Fibroblast of lung (primary cell): ENCODE data around the gene PPP4R4.

Experiments
- EZH2 ChIP-seq: IDR thresholded peaks from 2 replicates; pipeline ENCODE4 v1.5.1; 2012; ENCODE audit warnings: low read length, control low read depth, mild to moderate bottlenecking; ENCODE audit errors: missing control alignments
- TF ChIP-seq, protein P1 (sequence below), 2 donors: IDR thresholded peaks in 1 of 2; conservative IDR thresholded peaks in 1 of 2; 1 replicate in 1 of 2; 2 replicates in 1 of 2; pipeline ENCODE4 v1.5.1; 2011 to 2012; ENCODE audit warnings: low read length in 2 of 2, control low read depth in 1 of 2, inconsistent platforms in 1 of 2, low read depth in 1 of 2, mild to moderate bottlenecking in 1 of 2

DNA sequence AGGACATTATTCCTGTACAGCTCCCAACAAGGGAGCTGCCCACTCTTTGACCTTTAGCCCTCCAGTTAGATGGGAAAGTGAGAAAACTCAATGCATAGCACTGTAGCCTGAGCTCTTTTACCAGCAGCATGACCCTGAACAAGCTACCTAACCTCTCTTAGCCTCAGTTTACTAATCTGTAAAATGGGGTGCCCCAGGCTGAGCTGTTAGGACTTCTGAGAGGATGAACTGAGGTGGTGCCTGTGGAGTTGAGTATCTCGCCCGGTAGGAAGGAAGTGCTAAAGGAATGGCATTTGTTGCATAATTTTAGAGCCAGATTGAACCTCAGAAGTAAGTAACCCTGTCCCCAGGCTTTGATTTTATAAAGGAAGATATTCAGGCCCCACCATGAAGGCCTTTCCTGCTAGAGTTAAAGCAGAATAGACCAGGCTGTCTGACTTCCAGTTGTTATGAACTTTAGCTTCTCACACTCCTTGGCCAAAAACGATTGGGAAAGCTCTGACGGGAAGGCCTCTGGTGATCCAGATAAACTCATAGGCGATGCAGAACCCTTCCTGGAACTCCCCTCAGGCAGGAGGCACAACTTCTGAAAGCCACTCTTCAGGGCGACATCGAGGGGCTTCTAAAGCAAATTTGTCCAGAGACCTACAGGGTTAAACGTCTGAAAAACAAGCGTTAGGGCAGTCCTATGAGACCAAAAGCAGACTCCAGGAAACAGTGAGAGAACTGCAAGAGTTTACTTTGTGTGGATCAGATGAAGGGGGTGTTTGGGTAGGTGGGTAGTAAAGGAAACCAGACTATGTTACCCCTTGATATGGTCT lies 121.4 kb downstream of the PPP4R4 start:
- TF ChIP-seq, protein P1, sequence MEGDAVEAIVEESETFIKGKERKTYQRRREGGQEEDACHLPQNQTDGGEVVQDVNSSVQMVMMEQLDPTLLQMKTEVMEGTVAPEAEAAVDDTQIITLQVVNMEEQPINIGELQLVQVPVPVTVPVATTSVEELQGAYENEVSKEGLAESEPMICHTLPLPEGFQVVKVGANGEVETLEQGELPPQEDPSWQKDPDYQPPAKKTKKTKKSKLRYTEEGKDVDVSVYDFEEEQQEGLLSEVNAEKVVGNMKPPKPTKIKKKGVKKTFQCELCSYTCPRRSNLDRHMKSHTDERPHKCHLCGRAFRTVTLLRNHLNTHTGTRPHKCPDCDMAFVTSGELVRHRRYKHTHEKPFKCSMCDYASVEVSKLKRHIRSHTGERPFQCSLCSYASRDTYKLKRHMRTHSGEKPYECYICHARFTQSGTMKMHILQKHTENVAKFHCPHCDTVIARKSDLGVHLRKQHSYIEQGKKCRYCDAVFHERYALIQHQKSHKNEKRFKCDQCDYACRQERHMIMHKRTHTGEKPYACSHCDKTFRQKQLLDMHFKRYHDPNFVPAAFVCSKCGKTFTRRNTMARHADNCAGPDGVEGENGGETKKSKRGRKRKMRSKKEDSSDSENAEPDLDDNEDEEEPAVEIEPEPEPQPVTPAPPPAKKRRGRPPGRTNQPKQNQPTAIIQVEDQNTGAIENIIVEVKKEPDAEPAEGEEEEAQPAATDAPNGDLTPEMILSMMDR (conservative IDR thresholded peaks at IDR 0.05 in 1 of 2, IDR thresholded peaks at IDR 0.05 in 1 of 2; ENCODE audit: low read depth in 1 of 2, low read length in 2 of 2) = no peak
- no peak for TF ChIP-seq EZH2
